ENCODE data around the gene UBAP1. TPM values are rescaled to one million over a fixed set of nuclear protein-coding genes. Genes with fewer than 3 reads are reported as not detected.

The UBAP1 gene
- total RNA-seq, 1 experiment from 2014 or later, result 30.8 TPM

DNA sequence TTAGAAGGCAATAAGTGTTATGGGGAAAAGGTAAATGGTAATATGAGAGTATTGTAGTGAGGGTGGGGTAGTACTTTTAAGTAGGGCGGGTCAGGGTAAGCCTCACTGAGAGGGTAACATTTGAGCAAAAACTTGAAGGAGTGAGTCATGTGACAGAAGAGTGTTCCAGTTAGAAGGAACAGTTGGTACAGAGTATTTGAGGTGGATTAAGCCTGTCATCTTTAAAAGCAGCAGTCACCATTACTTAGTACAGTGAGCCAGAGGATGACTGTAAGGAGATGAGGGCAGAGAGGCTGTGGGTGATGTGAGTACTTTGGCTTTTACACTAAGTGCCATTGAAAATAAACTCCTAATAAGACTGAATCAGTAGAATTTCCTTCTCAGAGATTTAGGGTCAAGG lies 54.8 kb downstream of the UBAP1 start:
- Histone ChIP-seq H3K9ac (ENCODE audit: low read length) (no peak overlapping the region), H3K4me1 (ENCODE audit: control insufficient read depth in 1 of 2, insufficient read depth in 2 of 2, low read length in 2 of 2) (no peaks in the 10 kb centered on the region), H3K79me2 (ENCODE audit: insufficient read depth, low read length) (peaks cover 22% of the 10 kb centered on the region), H3K9me2 (ENCODE audit: insufficient read depth) (0 out of 2 replicates have a peak, but pooled peaks cover 4% of the 10 kb centered on the region), H3K4me2 (ENCODE audit: low read length) (no peak overlapping the region), H3K27me3 (ENCODE audit: insufficient read depth, low read length) (no peaks in the 10 kb centered on the region), H3K4me3 (replicated peaks in 1 of 2; ENCODE audit: low read depth in 1 of 2, low read length in 2 of 2) (no peak overlapping the region), H2AFZ (ENCODE audit: low read depth, low read length, poor library complexity, severe bottlenecking) (no peak overlapping the region), H3K9me3 (ENCODE audit: control insufficient read depth in 1 of 2, insufficient read depth in 1 of 2, low read depth in 1 of 2, low read length in 2 of 2) (no peaks in the 10 kb centered on the region), H3K27ac (ENCODE audit: low read depth, low read length) (no peak overlapping the region), H3K36me3 (ENCODE audit: control insufficient read depth in 1 of 2, insufficient read depth in 2 of 2, low read length in 2 of 2) (peaks cover 3 to 8% of the 10 kb centered on the region in 2 experiments; a peak in 2 of 4 replicates), H4K20me1 (ENCODE audit: insufficient read depth) (no peaks in the 10 kb centered on the region)
- ChIA-PET RAD21 (ENCODE audit: low non-redundant PET in 1 of 2, low total read pairs in 2 of 2, uncharacterized antibody in 2 of 2, unreplicated experiment in 2 of 2) (no interaction called here), CTCF (no interaction called here), POLR2A (no interaction called here)
- ATAC-seq (no peak), DNase-seq (ENCODE audit: low read depth, low spot score) (no peak)
- TF ChIP-seq, protein P1, sequence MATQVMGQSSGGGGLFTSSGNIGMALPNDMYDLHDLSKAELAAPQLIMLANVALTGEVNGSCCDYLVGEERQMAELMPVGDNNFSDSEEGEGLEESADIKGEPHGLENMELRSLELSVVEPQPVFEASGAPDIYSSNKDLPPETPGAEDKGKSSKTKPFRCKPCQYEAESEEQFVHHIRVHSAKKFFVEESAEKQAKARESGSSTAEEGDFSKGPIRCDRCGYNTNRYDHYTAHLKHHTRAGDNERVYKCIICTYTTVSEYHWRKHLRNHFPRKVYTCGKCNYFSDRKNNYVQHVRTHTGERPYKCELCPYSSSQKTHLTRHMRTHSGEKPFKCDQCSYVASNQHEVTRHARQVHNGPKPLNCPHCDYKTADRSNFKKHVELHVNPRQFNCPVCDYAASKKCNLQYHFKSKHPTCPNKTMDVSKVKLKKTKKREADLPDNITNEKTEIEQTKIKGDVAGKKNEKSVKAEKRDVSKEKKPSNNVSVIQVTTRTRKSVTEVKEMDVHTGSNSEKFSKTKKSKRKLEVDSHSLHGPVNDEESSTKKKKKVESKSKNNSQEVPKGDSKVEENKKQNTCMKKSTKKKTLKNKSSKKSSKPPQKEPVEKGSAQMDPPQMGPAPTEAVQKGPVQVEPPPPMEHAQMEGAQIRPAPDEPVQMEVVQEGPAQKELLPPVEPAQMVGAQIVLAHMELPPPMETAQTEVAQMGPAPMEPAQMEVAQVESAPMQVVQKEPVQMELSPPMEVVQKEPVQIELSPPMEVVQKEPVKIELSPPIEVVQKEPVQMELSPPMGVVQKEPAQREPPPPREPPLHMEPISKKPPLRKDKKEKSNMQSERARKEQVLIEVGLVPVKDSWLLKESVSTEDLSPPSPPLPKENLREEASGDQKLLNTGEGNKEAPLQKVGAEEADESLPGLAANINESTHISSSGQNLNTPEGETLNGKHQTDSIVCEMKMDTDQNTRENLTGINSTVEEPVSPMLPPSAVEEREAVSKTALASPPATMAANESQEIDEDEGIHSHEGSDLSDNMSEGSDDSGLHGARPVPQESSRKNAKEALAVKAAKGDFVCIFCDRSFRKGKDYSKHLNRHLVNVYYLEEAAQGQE (IDR thresholded peaks at IDR 0.05; ENCODE audit: low read depth), result no peak
- TF ChIP-seq CEBPB (IDR thresholded peaks at IDR 0.05; ENCODE audit: low read depth) (no peak), EGR1 (IDR thresholded peaks at IDR 0.05; ENCODE audit: low read depth) (no peak), ATF3 (IDR thresholded peaks at IDR 0.05) (no peak), SP1 (IDR thresholded peaks at IDR 0.05; ENCODE audit: low read depth) (no peak), FOSL1 (IDR thresholded peaks at IDR 0.05; ENCODE audit: low read depth) (no peak), SIN3A (IDR thresholded peaks at IDR 0.05; ENCODE audit: low read depth) (no peak), POLR2AphosphoS5 (IDR thresholded peaks at IDR 0.05; ENCODE audit: low read depth, low read length) (no peak), MAX (IDR thresholded peaks at IDR 0.05) (no peak), TCF7L2 (IDR thresholded peaks at IDR 0.05; ENCODE audit: borderline replicate concordance, extremely low read depth, insufficient read depth, insufficient read length) (no peak), EZH2 (IDR thresholded peaks at IDR 0.05) (no peak), EZH2phosphoT487 (IDR thresholded peaks at IDR 0.05; ENCODE audit: borderline replicate concordance) (no peak), RAD21 (IDR thresholded peaks at IDR 0.05; ENCODE audit: low read depth) (no peak), POLR2A (IDR thresholded peaks at IDR 0.05; ENCODE audit: borderline replicate concordance, extremely low read depth, insufficient read depth, insufficient read length) (no peak), ZBTB33 (IDR thresholded peaks at IDR 0.05; ENCODE audit: extremely low read depth, insufficient replicate concordance, low read length) (no peak), ZNF274 (IDR thresholded peaks at IDR 0.05; ENCODE audit: low read depth, low read length) (no peak)
- TF ChIP-seq, protein P2, sequence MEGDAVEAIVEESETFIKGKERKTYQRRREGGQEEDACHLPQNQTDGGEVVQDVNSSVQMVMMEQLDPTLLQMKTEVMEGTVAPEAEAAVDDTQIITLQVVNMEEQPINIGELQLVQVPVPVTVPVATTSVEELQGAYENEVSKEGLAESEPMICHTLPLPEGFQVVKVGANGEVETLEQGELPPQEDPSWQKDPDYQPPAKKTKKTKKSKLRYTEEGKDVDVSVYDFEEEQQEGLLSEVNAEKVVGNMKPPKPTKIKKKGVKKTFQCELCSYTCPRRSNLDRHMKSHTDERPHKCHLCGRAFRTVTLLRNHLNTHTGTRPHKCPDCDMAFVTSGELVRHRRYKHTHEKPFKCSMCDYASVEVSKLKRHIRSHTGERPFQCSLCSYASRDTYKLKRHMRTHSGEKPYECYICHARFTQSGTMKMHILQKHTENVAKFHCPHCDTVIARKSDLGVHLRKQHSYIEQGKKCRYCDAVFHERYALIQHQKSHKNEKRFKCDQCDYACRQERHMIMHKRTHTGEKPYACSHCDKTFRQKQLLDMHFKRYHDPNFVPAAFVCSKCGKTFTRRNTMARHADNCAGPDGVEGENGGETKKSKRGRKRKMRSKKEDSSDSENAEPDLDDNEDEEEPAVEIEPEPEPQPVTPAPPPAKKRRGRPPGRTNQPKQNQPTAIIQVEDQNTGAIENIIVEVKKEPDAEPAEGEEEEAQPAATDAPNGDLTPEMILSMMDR (IDR thresholded peaks at IDR 0.05 in 2 of 3, conservative IDR thresholded peaks at IDR 0.05 in 1 of 3; ENCODE audit: borderline replicate concordance in 1 of 3, insufficient read depth in 1 of 3, low read depth in 2 of 3, low read length in 2 of 3), result no peak
- intact Hi-C loops (cut with micrococcal nuclease), result no loop called here
- no TSS peak for BruUV-seq (replicated peaks)

Data from HCT116 (cell line).